ENCODE measurements around the gene B4GALT1.

B4GALT1 gene

DNA sequence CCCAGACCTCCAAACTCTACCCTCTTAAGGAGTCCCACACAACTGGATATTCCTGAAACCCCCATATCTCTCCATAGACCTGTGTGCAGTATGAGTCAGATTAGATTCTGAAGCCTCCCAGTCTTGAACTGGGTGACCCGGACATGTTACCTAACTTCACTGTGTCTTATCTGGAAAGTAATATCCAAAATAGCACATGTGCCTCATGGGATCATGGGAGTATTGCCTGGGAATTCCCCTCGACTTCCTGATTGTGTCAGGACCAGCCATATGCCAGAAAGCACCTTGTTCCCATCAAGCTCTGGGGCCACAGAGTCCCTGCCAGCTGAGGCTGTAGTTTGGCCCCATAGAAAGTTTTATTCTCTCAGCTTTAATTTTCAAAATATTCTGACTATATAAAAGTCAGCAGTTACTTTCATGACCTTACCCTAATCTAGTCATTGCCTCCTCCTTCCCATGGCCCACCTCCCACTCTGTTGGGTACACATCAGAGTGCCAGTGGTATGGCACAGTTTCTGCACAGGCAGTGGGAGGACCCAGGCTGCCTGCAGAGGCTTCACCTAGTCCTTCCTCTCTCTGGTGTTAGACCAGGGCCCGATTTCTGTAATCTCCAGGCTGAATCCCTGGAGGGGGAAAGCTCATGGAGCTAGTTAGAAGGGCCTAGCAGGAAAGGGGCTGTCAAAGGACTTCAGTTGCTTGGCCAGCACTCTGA lies 19.5 kb upstream of the B4GALT1 start:
- no peak overlapping the region for H2BK12ac ChIP-seq (ENCODE audit: low read length in 2 of 2)
- no peaks in the 10 kb centered on the region for H3K9me3 ChIP-seq (ENCODE audit: control insufficient read depth, low read length)
- H3K36me3 ChIP-seq (ENCODE audit: control insufficient read depth in 1 of 2, insufficient read depth in 2 of 2, low read depth in 1 of 2, low read length in 2 of 2), result no peaks in the 10 kb centered on the region
- no peak overlapping the region for H4K8ac ChIP-seq (ENCODE audit: low read length)
- H2BK15ac ChIP-seq (ENCODE audit: low read depth, poor library complexity, severe bottlenecking), result no peak overlapping the region
- WGBS, result 81% methylated on average over 3 of the region's 3 CpGs
- H2BK5ac ChIP-seq (ENCODE audit: low read depth, low read length, poor library complexity, severe bottlenecking), result no peak overlapping the region
- peak overlapping the region; percentile 35 for H3K9ac ChIP-seq (ENCODE audit: low read length)
- H4K91ac ChIP-seq (ENCODE audit: low read length), result no peak overlapping the region
- H3K27ac ChIP-seq (ENCODE audit: low read length, poor library complexity, severe bottlenecking), result no peak overlapping the region
- no peak overlapping the region for H2BK120ac ChIP-seq (ENCODE audit: low read depth, low read length)
- no peaks in the 10 kb centered on the region for H3K79me1 ChIP-seq (replicated peaks; ENCODE audit: low read length, poor library complexity, severe bottlenecking)
- H2AK5ac ChIP-seq (ENCODE audit: low read length, severe bottlenecking), result no peak overlapping the region
- H3K27me3 ChIP-seq (ENCODE audit: control insufficient read depth in 1 of 2, insufficient read depth in 1 of 2, low read length in 2 of 2), result peaks cover 0 to 62% of the 10 kb centered on the region in 2 experiments
- no peak overlapping the region for H3K4ac ChIP-seq (ENCODE audit: low read depth in 1 of 2, low read length in 2 of 2)
- no peak overlapping the region for H3K23ac ChIP-seq (ENCODE audit: low read length in 2 of 2)
- H3K4me3 ChIP-seq (ENCODE audit: insufficient read depth in 1 of 2, low read depth in 1 of 2, low read length in 2 of 2), result peak overlapping the region in 1 of 2 experiments; percentile 11
- peaks cover 5% of the 10 kb centered on the region for H3K4me1 ChIP-seq (ENCODE audit: control insufficient read depth, insufficient read depth, low read depth, low read length)
- no peak overlapping the region for H3K4me2 ChIP-seq (ENCODE audit: low read length, poor library complexity, severe bottlenecking)
- no peak for DNase-seq
- no peak overlapping the region for H3K18ac ChIP-seq (ENCODE audit: low read depth in 1 of 2, low read length in 2 of 2)
- no peak overlapping the region for H2AFZ ChIP-seq (ENCODE audit: low read depth, low read length)
- no peak overlapping the region for H3K14ac ChIP-seq (ENCODE audit: low read length in 2 of 2)

DNA sequence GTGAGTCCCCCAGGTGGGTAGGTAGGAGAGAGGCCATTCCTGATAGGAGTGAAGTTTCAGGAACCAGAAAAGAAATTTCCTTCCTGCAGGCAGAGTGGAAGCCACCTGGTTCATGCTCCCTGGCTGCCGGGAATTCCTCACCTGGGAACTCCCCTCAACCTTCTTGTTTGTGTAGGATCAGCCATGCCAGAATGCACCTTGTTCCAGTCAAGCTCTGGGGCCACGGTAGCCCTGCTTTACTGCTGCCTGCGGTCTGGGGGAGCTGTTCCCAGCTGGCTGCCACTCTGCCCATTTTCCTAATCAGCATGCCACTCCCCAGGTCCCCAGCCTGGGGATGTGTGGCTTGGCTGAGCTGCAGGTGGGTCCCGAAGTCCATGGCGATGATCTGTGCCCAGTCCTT lies 18.7 kb upstream of the B4GALT1 start:
- Histone ChIP-seq H3K9ac (ENCODE audit: low read length) (no peak overlapping the region), H4K91ac (ENCODE audit: low read length) (peak overlapping the region; percentile 86), H3K23ac (ENCODE audit: low read length in 2 of 2) (no peak overlapping the region), H3K36me3 (ENCODE audit: control insufficient read depth in 1 of 2, insufficient read depth in 2 of 2, low read depth in 1 of 2, low read length in 2 of 2) (no peaks in the 10 kb centered on the region), H4K8ac (ENCODE audit: low read length) (no peak overlapping the region), H2BK12ac (ENCODE audit: low read length in 2 of 2) (peak overlapping the region in 1 of 2 experiments; percentile 3), H3K4me1 (ENCODE audit: control insufficient read depth, insufficient read depth, low read depth, low read length) (peaks cover 7% of the 10 kb centered on the region), H3K27ac (ENCODE audit: low read length, poor library complexity, severe bottlenecking) (no peak overlapping the region), H3K4ac (ENCODE audit: low read depth in 1 of 2, low read length in 2 of 2) (no peak overlapping the region), H3K27me3 (ENCODE audit: control insufficient read depth in 1 of 2, insufficient read depth in 1 of 2, low read length in 2 of 2) (peaks cover 0 to 62% of the 10 kb centered on the region in 2 experiments), H3K79me1 (replicated peaks; ENCODE audit: low read length, poor library complexity, severe bottlenecking) (no peaks in the 10 kb centered on the region), H3K4me3 (ENCODE audit: insufficient read depth in 1 of 2, low read depth in 1 of 2, low read length in 2 of 2) (no peak overlapping the region), H3K18ac (ENCODE audit: low read depth in 1 of 2, low read length in 2 of 2) (no peak overlapping the region), H3K9me3 (ENCODE audit: control insufficient read depth, low read length) (no peaks in the 10 kb centered on the region), H3K4me2 (ENCODE audit: low read length, poor library complexity, severe bottlenecking) (no peak overlapping the region), H2AFZ (ENCODE audit: low read depth, low read length) (no peak overlapping the region), H3K14ac (ENCODE audit: low read length in 2 of 2) (peak overlapping the region in 1 of 2 experiments; percentile 87), H2BK120ac (ENCODE audit: low read depth, low read length) (no peak overlapping the region), H2BK5ac (ENCODE audit: low read depth, low read length, poor library complexity, severe bottlenecking) (no peak overlapping the region), H2AK5ac (ENCODE audit: low read length, severe bottlenecking) (peak overlapping the region; percentile 84), H2BK15ac (ENCODE audit: low read depth, poor library complexity, severe bottlenecking) (no peak overlapping the region)
- WGBS, result 57% methylated on average over 5 of the region's 5 CpGs
- no peak for DNase-seq

DNA sequence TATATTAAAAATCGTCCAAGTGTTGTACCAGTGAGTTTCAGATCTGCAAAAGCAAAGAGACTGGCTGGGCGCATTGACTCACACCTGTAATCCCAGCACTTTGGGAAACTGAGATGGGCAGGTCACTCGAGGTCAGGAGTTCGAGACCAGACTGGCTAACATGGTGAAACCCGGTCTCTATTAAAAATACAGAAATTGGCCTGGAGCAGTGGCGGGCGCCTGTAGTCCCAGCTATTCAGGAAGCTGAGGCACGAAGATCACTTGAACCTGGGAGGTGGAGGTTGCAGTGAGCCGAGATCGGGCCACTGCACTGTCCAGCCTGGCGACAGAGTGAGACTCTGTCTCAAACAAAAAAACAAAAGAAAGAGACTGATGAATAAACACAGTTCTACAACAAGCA lies 18.3 kb upstream of the B4GALT1 start:
- no peak overlapping the region for H2BK15ac ChIP-seq (ENCODE audit: low read depth, poor library complexity, severe bottlenecking)
- H3K4me2 ChIP-seq (ENCODE audit: low read length, poor library complexity, severe bottlenecking), result no peak overlapping the region
- H3K23ac ChIP-seq (ENCODE audit: low read length in 2 of 2), result no peak overlapping the region
- no peak overlapping the region for H2BK120ac ChIP-seq (ENCODE audit: low read depth, low read length)
- no peak overlapping the region for H4K8ac ChIP-seq (ENCODE audit: low read length)
- peaks cover 10% of the 10 kb centered on the region for H3K4me1 ChIP-seq (ENCODE audit: control insufficient read depth, insufficient read depth, low read depth, low read length)
- H3K9me3 ChIP-seq (ENCODE audit: control insufficient read depth, low read length), result no peaks in the 10 kb centered on the region
- H3K4ac ChIP-seq (ENCODE audit: low read depth in 1 of 2, low read length in 2 of 2), result no peak overlapping the region
- 80% methylated on average over 8 of the region's 11 CpGs for WGBS
- H3K79me1 ChIP-seq (replicated peaks; ENCODE audit: low read length, poor library complexity, severe bottlenecking), result no peaks in the 10 kb centered on the region
- no peak overlapping the region for H3K4me3 ChIP-seq (ENCODE audit: insufficient read depth in 1 of 2, low read depth in 1 of 2, low read length in 2 of 2)
- no peak overlapping the region for H3K18ac ChIP-seq (ENCODE audit: low read depth in 1 of 2, low read length in 2 of 2)
- no peak overlapping the region for H2AK5ac ChIP-seq (ENCODE audit: low read length, severe bottlenecking)
- H2AFZ ChIP-seq (ENCODE audit: low read depth, low read length), result no peak overlapping the region
- no peaks in the 10 kb centered on the region for H3K36me3 ChIP-seq (ENCODE audit: control insufficient read depth in 1 of 2, insufficient read depth in 2 of 2, low read depth in 1 of 2, low read length in 2 of 2)
- no peak overlapping the region for H4K91ac ChIP-seq (ENCODE audit: low read length)
- DNase-seq, result no peak
- H3K27me3 ChIP-seq (ENCODE audit: control insufficient read depth in 1 of 2, insufficient read depth in 1 of 2, low read length in 2 of 2), result peaks cover 0 to 62% of the 10 kb centered on the region in 2 experiments
- no peak overlapping the region for H3K27ac ChIP-seq (ENCODE audit: low read length, poor library complexity, severe bottlenecking)
- peak overlapping the region; percentile 5 for H3K9ac ChIP-seq (ENCODE audit: low read length)
- no peak overlapping the region for H3K14ac ChIP-seq (ENCODE audit: low read length in 2 of 2)
- no peak overlapping the region for H2BK5ac ChIP-seq (ENCODE audit: low read depth, low read length, poor library complexity, severe bottlenecking)
- no peak overlapping the region for H2BK12ac ChIP-seq (ENCODE audit: low read length in 2 of 2)

DNA sequence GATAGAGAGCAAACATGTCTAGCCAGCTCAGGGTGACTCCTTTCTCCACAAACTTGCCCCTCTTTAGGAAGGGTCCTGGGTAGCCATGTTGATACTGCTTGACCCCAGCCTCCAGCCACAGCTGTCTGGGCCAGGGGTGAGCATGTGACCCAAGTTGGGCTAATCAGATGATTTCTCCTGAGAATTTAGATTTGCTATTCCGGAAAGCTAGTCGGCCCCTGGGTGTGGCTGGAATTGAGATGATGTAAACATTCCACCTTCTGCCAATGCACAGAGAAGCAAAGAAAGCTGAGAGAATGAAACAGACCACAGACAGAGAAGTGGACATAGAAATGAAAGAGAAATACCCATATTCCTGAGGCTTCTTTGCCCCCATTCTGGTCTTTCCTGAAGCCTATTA lies 17.8 kb upstream of the B4GALT1 start:
- 82% methylated on average over 2 of the region's 2 CpGs for WGBS
- Histone ChIP-seq H4K8ac (ENCODE audit: low read length) (no peak overlapping the region), H3K4me1 (ENCODE audit: control insufficient read depth, insufficient read depth, low read depth, low read length) (peaks cover 10% of the 10 kb centered on the region), H3K9ac (ENCODE audit: low read length) (peak overlapping the region; percentile 5), H2BK12ac (ENCODE audit: low read length in 2 of 2) (no peak overlapping the region), H2BK15ac (ENCODE audit: low read depth, poor library complexity, severe bottlenecking) (no peak overlapping the region), H2BK120ac (ENCODE audit: low read depth, low read length) (no peak overlapping the region), H2AFZ (ENCODE audit: low read depth, low read length) (no peak overlapping the region), H3K18ac (ENCODE audit: low read depth in 1 of 2, low read length in 2 of 2) (no peak overlapping the region), H2AK5ac (ENCODE audit: low read length, severe bottlenecking) (no peak overlapping the region), H3K27ac (ENCODE audit: low read length, poor library complexity, severe bottlenecking) (no peak overlapping the region), H3K27me3 (ENCODE audit: control insufficient read depth in 1 of 2, insufficient read depth in 1 of 2, low read length in 2 of 2) (peaks cover 0 to 58% of the 10 kb centered on the region in 2 experiments), H3K4me3 (ENCODE audit: insufficient read depth in 1 of 2, low read depth in 1 of 2, low read length in 2 of 2) (no peak overlapping the region), H3K36me3 (ENCODE audit: control insufficient read depth in 1 of 2, insufficient read depth in 2 of 2, low read depth in 1 of 2, low read length in 2 of 2) (no peaks in the 10 kb centered on the region), H3K23ac (ENCODE audit: low read length in 2 of 2) (peak overlapping the region in 1 of 2 experiments; percentile 17), H3K4me2 (ENCODE audit: low read length, poor library complexity, severe bottlenecking) (no peak overlapping the region), H4K91ac (ENCODE audit: low read length) (no peak overlapping the region), H2BK5ac (ENCODE audit: low read depth, low read length, poor library complexity, severe bottlenecking) (no peak overlapping the region), H3K9me3 (ENCODE audit: control insufficient read depth, low read length) (no peaks in the 10 kb centered on the region), H3K4ac (ENCODE audit: low read depth in 1 of 2, low read length in 2 of 2) (no peak overlapping the region), H3K14ac (ENCODE audit: low read length in 2 of 2) (no peak overlapping the region), H3K79me1 (replicated peaks; ENCODE audit: low read length, poor library complexity, severe bottlenecking) (no peaks in the 10 kb centered on the region)
- no peak for DNase-seq

All from mesenchymal stem cell (in vitro differentiated cells and primary cell).